ENCODE results near the gene YAP1.

YAP1 gene

DNA sequence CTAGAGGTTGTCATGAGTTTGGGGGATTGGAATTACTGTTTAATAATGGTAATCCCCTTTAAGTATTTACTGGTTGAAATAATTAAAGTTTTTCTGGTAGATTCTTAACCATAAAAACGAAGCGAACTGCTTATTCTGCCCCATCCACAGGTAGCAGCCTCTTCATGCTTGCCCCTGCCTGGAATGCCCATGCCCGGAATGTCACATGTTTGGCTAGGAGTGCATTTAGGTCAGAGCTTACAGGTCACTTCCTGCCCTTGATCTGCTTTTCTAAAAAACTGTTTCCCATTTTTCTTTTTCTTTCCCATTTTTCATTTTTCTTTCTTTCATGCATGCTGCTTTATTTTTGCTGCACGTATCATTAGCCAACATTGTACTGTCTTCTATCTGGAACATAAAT is 69.1 kb downstream of the YAP1 start:
- no peak overlapping the region for H3K4me3 ChIP-seq (ENCODE audit: low read depth, low read length)
- DNase-seq (ENCODE audit: low read depth), result no peak
- no peak for TF ChIP-seq CTCF (IDR thresholded peaks at IDR 0.05; ENCODE audit: insufficient read depth, low read depth, low read length, missing control alignments)

GRCh38 chr11:102184269-102184987 is 74.2 kb downstream of the YAP1 start:
- TF ChIP-seq CTCF (IDR thresholded peaks at IDR 0.05; ENCODE audit: insufficient read depth, low read depth, low read length, missing control alignments), result no peak
- no peak for DNase-seq (ENCODE audit: low read depth)
- no peak overlapping the region for H3K4me3 ChIP-seq (ENCODE audit: low read depth, low read length)

GRCh38 chr11:102186551-102187191 is 76.4 kb downstream of the YAP1 start:
- no peak for DNase-seq (ENCODE audit: low read depth)
- TF ChIP-seq CTCF (IDR thresholded peaks at IDR 0.05; ENCODE audit: insufficient read depth, low read depth, low read length, missing control alignments), result no peak
- no peak overlapping the region for H3K4me3 ChIP-seq (ENCODE audit: low read depth, low read length)

DNA sequence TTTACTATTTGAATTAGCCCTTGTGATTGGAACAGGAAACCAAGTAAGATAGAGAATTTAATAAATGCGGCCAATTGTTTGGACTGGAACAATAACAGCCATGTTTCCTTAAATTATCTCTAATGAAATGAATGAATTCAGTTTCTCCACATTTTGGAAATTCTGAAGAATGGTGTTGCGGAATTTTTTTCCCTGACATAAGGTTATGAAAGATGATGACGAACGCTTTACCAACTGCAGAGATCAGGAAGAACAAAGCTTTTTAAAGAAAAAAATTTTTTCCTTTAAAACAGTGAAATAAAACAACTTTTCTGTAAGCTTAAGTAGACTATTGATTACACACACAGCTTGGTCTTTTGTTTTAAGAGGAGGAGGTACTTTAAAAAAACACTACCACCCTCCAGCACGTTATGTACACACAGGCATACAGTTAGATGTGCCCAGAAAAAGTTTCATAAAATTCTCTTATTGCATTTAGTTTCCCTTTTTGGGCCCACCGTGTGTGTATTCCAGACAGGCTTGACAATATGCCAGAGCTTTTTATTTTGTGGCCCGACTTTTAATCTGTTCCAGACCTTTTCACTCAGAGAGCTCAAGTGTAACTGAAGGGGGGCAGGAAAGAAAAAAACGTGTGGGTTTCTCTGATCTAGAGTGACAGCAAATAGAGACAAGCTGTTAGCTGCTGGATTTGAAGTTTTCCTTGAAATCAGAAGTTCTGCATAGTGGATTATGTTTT is 77.3 kb downstream of the YAP1 start:
- no peak for DNase-seq (ENCODE audit: low read depth)
- no peak for TF ChIP-seq CTCF (IDR thresholded peaks at IDR 0.05; ENCODE audit: insufficient read depth, low read depth, low read length, missing control alignments)
- H3K4me3 ChIP-seq (ENCODE audit: low read depth, low read length), result no peak overlapping the region

DNA sequence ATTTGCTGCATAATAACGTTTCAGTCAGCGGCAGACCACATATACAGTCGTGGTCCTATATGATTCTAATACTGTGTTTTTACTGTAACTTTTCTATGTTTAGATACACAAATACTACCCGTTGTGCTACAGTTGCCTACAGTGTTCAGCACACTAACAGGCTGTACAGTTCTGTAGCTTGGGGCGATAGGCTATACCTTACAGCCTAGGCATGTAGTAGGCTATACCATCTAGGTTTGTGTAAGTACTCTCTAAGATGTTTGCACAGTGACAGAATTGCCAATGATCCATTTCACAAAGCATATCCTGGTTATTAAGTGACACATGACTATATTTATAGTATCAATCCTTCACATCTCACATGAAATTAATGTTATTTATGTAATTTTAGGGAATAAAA is 78.2 kb downstream of the YAP1 start:
- H3K4me3 ChIP-seq (ENCODE audit: low read depth, low read length), result no peak overlapping the region
- DNase-seq (ENCODE audit: low read depth), result no peak
- no peak for TF ChIP-seq CTCF (IDR thresholded peaks at IDR 0.05; ENCODE audit: insufficient read depth, low read depth, low read length, missing control alignments)

DNA sequence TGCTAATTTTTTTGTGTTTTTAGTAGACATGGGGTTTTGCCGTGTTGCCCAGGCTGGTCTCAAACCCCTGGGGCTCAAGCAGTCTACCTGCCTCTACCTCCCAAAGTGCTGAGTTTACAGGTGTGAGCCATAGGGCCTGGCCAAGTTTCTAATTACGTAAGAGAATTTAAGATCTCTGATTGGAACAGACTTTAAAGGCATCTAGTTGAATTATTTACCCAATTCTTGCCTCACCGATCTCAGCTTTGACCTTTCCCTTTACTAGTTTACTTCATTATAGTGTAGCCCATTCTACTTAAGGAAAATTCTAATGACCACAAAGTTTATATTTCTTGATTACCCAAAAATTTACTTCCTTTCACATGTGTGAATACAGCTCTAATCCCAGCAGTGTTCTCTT is 81.6 kb downstream of the YAP1 start:
- TF ChIP-seq CTCF (IDR thresholded peaks at IDR 0.05; ENCODE audit: insufficient read depth, low read depth, low read length, missing control alignments), result no peak
- DNase-seq (ENCODE audit: low read depth), result no peak
- H3K4me3 ChIP-seq (ENCODE audit: low read depth, low read length), result no peak overlapping the region

Measured in GM12865 (cell line).